Astrocyte of the spinal cord (primary cell): ENCODE data around the gene FXR1.
"Not testable (repeated sequence)": the region's sequence is repeated elsewhere in the genome, so short reads cannot be mapped to it uniquely, and the experiment has no call there.

Experiments used
- DNase-seq: peaks from one replicate; pipeline ENCODE4 v3.0.0; 2011; ENCODE audit warnings: low read depth, low spot score
- H3K4me3 ChIP-seq: 2 replicates; pipeline ENCODE4 v1.5.1; 2011; ENCODE audit warnings: low read depth, mild to moderate bottlenecking, low read length, moderate library complexity
- in situ Hi-C: cut with HindIII; loops from 2 replicates; pipeline ENCODE4 v1.10.0; 2017; ENCODE audit warnings: low sequenced_read_pairs
- TF ChIP-seq, protein P1 (sequence below): IDR thresholded peaks from 2 replicates; pipeline ENCODE4 v1.5.1; 2012; ENCODE audit warnings: low read depth, mild to moderate bottlenecking, low read length, inconsistent platforms

FXR1 gene

DNA sequence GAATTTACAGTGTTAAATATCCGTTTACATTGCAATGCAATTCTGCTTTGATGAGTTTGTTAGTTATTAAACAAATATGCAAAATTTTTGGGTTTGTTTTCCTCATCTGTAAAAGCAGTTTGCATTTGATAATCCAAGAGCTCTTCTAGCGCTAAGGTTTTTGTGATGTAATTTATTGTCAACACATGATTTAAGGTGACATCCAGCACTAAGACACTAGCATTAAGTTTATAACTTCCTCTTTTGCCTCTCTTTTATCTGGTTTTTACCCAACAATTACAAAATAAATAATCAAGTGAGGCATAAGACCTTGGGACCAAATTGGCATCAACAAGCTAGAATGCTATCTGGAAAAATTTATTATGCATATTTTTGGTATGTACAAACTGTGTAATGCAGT, 78.0 kb downstream of the FXR1 start:
- in situ Hi-C loops: no loop called here
- TF ChIP-seq, protein P1, sequence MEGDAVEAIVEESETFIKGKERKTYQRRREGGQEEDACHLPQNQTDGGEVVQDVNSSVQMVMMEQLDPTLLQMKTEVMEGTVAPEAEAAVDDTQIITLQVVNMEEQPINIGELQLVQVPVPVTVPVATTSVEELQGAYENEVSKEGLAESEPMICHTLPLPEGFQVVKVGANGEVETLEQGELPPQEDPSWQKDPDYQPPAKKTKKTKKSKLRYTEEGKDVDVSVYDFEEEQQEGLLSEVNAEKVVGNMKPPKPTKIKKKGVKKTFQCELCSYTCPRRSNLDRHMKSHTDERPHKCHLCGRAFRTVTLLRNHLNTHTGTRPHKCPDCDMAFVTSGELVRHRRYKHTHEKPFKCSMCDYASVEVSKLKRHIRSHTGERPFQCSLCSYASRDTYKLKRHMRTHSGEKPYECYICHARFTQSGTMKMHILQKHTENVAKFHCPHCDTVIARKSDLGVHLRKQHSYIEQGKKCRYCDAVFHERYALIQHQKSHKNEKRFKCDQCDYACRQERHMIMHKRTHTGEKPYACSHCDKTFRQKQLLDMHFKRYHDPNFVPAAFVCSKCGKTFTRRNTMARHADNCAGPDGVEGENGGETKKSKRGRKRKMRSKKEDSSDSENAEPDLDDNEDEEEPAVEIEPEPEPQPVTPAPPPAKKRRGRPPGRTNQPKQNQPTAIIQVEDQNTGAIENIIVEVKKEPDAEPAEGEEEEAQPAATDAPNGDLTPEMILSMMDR: no peak
- peak overlapping the region; percentile 83 for H3K4me3 ChIP-seq
- DNase-seq: no peak

DNA sequence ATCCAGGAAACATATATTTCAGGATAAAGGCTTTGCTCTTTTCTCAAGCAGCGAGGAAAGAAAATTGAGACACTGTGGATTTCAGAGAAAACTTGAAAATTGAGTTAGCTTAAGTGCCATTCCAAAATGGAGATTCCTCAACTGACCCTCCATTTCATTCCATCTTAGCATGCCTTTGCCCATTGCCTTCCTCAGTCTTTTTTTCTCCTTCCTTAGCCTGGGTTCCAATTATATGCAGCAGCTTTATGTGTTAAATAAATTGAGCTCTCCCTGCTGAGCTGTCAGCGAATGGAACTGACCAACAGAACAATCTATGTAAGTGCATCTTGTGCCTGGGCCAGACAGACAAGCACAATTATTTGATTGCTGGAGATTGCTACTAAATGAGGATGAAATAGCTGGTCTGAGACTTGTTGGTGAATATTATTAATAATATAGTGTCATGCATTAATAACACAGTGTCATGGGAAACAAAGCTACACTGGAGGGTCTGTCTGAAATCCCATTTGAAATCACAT, 84.0 kb downstream of the FXR1 start:
- in situ Hi-C loops: no loop called here
- TF ChIP-seq, protein P1: no peak
- DNase-seq: no peak
- H3K4me3 ChIP-seq: no peak overlapping the region

DNA sequence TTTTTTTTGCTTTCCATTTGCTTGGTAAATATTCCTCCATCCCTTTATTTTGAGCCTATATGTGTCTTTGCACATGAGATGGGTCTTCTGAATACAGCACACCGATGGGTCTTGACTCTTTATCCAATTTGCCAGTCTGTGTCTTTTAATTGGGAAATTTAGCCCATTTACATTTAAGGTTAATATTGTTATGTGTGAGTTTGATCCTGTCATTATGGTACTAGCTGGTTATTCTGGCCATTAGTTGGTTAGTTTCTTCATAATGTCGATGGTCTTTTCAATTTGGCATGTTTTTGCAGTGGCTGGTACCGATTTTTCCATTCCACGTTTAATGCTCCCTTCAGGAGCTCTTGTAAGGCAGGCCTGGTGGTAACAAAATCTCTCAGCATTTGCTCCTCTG, 89.9 kb downstream of the FXR1 start:
- H3K4me3 ChIP-seq, in situ Hi-C loops, DNase-seq: not testable (repeated sequence)

DNA sequence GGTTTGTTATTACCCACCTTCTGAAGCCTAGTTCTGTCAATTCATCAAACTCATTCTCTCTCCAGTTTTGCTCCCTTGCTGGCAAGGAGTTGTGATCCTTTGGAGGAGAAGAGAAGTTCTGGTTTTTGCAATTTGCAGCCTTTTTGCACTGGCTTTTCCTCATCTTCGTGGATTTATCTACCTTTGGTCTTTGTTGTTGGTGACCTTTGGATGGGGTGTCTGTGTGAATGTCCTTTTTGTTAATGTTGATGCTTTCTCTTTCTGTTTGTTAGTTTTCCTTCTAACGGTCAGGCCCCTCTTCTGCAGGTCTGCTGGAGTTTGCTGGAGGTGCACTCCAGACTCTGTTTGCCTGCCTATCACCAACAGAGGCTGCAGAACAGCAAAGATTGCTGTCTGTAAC, 91.0 kb downstream of the FXR1 start:
- DNase-seq, H3K4me3 ChIP-seq, in situ Hi-C loops: not testable (repeated sequence)

DNA sequence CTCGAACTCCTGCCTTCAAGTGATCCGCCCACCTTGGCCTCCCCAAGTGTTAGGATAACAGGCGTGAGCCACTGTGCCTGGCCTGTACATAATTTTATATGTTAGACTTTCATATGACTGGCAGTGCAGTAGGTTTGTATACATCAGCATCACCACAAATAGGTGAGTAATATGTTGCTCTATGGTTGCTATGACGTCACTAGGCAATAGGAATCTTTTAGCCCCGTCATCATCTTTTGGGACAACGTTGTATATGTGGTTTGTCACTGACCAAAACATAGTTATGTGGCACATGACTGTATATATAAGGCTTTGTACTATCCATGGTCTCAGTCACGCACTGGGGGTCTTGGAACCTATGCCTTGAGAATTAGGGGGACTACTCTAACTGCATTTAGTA, 94.1 kb downstream of the FXR1 start:
- no peak for DNase-seq
- in situ Hi-C loops: no loop called here
- TF ChIP-seq, protein P1: no peak
- no peak overlapping the region for H3K4me3 ChIP-seq

DNA sequence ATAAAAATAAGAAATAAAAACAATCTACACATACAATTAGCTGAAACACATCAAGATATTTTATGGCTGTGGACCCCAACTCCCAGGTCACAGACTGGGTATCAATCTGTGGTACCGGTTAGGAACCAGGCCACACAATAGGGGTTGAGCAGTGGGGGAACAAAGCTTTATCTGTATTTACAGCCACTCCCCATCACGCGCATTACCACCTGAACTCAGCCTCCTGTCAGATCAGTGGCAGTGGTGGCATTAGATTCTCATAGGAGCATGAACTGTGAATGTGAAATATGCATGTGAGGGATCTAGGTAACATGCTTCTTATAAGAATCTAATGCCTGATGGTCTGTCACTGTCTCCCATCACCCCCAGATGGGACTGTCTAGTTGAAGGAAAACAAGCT, 94.8 kb downstream of the FXR1 start:
- in situ Hi-C loops: no loop called here
- no peak for DNase-seq
- H3K4me3 ChIP-seq: no peak overlapping the region
- TF ChIP-seq, protein P1: no peak

DNA sequence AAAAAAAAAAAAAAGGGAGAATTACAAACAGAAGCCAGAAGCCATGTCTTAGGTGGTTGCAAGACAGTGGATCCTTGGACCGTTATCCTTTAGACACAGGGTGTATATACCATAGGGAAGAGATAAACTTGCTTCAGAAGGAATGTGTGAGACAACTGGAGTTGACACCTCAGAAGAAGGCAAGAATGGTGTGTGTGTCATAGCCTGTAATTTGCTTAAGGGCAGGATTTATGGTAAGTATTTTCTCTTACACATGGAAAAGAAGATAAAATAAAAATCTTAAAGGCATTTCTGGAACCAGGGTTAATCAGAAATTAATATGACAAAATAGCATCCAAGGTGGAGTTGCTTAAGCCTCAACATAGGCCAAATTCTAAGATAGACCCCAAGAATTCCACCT, 96.3 kb downstream of the FXR1 start:
- no peak for DNase-seq
- in situ Hi-C loops: no loop called here
- TF ChIP-seq, protein P1: no peak

DNA sequence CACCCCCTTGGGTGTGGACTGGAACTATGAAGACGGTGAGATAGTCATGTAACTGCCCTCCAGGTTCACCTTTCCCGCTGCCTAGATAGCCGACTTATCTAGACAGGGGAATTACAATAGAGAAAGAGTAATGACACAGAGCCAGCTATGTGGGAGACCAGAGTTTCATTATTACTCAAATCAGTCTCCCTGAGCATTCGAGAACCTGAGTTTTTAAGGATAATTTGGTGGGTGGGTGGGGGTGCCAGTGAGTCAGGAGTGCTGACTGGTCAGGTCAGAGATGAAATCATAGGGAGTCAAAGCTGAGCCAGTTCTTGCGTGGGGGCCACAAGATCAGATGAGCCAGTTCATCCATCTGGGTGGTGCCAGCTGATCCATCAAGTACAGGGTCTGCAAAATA, 96.8 kb downstream of the FXR1 start:
- in situ Hi-C loops: no loop called here
- DNase-seq: no peak
- TF ChIP-seq, protein P1: no peak
- no peak overlapping the region for H3K4me3 ChIP-seq

More for the DNA sequence above, 96.3 kb downstream of the FXR1 start:
- no peak overlapping the region for H3K4me3 ChIP-seq
